GM12874 (cell line): Measurements from ENCODE around the gene C6orf163.
A peak's percentile ranks its signal among the peaks of the same experiment; 100 is the strongest.

ENCODE experiments used
- TF ChIP-seq, protein P1 (sequence below): IDR thresholded peaks from 2 replicates; pipeline ENCODE4 v1.5.1; 2011; ENCODE audit warnings: low read depth, mild to moderate bottlenecking, control low read depth, low read length, moderate library complexity; ENCODE audit not compliant: insufficient read depth

C6orf163 gene

DNA sequence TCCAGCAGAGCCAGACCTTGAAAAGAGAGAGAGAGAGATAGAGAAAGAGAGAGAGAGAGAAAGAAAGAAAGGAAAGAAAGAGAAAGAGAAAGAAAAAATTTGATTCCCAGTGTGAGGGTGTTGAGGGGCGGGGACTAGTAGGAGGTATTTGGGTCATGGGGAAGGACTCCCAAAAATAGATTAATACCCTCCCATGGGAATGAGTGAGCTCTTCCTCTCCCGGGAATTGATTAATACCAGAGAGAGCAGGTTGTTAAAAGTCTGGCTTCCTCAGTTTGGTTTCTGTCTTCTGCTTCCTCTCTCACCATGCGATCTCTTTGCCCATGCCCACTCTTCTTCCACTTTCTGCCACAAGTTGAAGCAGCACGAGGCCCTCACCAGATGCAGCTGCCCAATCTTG, 34.3 kb downstream of the C6orf163 start:
- TF ChIP-seq, protein P1, sequence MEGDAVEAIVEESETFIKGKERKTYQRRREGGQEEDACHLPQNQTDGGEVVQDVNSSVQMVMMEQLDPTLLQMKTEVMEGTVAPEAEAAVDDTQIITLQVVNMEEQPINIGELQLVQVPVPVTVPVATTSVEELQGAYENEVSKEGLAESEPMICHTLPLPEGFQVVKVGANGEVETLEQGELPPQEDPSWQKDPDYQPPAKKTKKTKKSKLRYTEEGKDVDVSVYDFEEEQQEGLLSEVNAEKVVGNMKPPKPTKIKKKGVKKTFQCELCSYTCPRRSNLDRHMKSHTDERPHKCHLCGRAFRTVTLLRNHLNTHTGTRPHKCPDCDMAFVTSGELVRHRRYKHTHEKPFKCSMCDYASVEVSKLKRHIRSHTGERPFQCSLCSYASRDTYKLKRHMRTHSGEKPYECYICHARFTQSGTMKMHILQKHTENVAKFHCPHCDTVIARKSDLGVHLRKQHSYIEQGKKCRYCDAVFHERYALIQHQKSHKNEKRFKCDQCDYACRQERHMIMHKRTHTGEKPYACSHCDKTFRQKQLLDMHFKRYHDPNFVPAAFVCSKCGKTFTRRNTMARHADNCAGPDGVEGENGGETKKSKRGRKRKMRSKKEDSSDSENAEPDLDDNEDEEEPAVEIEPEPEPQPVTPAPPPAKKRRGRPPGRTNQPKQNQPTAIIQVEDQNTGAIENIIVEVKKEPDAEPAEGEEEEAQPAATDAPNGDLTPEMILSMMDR, result no peak

DNA sequence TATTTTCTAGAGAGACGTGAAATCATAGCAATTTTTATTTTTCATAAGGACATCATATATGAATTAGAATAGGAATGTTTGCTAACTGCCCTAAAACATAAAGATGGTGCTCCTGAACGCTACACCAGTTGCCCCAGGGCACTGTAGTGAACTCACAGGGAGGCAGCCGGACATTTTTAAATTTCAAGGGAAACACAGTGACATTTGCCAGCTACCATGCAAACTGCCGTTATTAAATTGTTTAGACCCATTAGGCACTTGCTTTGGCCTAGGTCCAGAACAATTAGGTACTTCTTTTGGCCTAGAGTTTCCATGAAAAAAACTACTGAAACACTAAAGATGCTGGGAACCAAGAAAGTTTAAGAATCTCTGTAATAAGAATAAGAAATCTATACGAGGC, 38.2 kb downstream of the C6orf163 start:
- TF ChIP-seq, protein P1, result no peak

DNA sequence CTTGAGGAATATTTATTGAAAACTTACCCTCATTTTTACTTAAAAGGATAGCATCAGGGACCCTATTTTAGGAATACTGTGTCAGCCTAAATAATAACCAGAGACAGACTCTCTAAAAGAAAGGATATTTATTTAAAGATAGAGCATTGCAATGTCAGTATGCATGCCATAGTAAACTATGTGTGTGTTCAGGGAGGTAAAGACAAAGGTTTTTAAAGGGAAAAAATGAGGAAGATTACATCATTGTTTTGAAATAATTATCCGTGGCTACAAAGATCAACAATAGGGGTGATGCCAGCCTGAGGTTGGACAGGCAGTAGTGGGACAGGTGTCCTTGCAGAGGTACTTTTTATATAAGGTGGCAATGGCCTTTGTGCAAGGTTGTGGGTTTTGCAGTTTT, 39.4 kb downstream of the C6orf163 start:
- TF ChIP-seq, protein P1, result no peak

DNA sequence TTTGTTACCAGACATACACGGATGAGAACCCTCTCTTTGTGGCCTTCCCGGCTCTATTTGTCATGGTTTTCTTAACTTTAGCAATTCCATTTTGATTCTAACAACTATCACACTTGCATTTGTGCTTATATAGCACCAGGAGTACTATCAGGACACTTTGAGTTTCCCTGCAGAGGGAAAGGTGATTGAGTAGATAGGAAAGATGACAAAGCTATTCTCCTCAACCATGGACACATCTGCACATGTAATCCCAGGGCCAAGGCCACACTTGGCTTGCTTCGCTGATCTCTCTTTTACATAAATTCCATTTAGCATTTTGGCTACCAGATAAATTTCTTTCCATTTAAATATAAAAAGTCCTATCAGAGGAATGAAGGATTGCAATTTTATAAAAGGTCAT, 39.8 kb downstream of the C6orf163 start:
- TF ChIP-seq, protein P1, result no peak

DNA sequence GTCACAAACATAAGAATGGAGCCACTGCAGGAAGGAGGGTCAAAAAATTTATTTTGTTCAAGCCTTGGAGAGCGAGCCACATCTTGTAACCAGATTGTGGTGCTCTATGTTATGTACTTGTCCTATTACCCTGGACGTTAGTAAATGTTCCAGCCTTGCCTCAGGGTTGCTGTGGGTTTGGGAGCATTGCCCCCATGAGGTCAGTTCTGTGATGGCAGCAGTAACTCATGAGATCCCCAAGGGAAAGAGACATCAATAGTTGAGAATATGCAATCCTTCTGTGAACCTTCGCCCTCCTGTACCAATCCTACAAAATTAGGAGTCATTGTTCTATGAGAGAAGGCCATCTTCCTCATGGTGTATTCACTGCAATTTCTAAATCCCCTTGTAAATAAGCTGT, 46.7 kb downstream of the C6orf163 start:
- TF ChIP-seq, protein P1, result peak; percentile 59

DNA sequence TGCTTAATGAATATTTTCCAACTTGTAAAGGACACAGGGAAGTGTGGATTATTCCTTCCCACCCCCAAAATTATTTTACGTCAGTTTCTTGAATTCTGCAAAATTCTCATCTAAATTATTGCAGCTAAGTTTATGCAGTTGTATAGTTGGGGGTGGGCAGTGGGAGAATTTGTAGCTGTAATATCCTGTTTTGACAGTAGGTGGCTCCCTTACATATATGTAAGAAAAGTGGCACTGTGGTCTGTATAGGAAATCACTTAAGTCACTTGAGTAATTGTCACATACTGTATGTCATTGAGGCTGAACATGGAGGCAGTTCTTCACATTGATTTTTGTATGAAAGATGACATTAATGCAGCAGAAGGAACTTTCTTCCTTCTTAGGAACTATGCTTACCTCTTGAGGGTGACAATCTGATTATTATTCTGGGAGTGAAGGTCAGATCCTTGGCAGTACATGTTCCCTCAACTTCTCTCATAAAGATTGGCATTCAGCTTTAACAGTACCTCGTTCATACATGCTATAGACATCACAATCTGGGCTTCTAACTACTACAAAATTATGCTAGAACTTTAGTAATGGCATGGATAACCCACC, 48.5 kb downstream of the C6orf163 start:
- TF ChIP-seq, protein P1, result peak; percentile 43

DNA sequence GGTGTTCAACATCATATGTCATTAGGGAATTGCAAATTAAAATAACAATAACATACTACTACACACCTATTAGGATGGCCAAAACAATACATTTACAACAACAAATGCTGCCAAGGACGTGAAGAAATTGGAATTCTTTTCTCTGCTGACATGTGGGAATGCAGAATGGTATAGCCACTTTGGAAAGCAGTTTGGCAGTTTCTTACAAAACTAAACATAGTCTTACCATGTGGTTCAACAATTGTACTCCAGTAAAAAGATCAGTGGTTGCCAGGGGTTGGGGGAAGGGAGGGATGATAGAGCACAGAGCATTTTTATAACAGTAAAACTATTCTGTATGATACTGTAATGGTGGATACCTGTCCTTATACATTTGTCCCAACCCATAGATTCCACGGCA, 50.8 kb downstream of the C6orf163 start:
- TF ChIP-seq, protein P1, result no peak
